OCI-LY3 (cell line): ENCODE results near the gene TNFRSF4.

Experiments used
- H2AFZ ChIP-seq: fragments of 200-600, 300-600 bp; shearing (Covaris generic); 2 replicates; pipeline ENCODE4 v1.6.0; 2014; ENCODE audit warnings: antibody characterized with exemption, low read depth, low read length
- H3K27ac ChIP-seq: fragments of 200-600, 300-600 bp; sonication (generic); 2 replicates; pipeline ENCODE4 v1.5.1; 2014; ENCODE audit warnings: mild to moderate bottlenecking, low read length, moderate library complexity, mixed read lengths
- H3K27me3 ChIP-seq: fragments of 200-600, 300-600 bp; sonication (generic); 2 replicates; pipeline ENCODE4 v1.6.1; 2014; ENCODE audit warnings: low read depth, low read length, mixed read lengths
- H3K36me3 ChIP-seq: fragments of 200-600, 300-600 bp; sonication (generic); replicated peaks from 2 replicates; pipeline ENCODE3; 2014; ENCODE audit warnings: low read depth, low read length, mixed read lengths
- H3K4me1 ChIP-seq: fragments of 300-600, 200-600 bp; sonication (generic); 2 replicates; pipeline ENCODE4 v1.6.1; 2014; ENCODE audit warnings: low read length, mixed read lengths
- H3K4me2 ChIP-seq: fragments of 200-600, 300-600 bp; sonication (generic); 2 replicates; pipeline ENCODE4 v1.6.1; 2014; ENCODE audit warnings: low read length, mixed read lengths
- H3K4me3 ChIP-seq: fragments of 300-600, 200-600 bp; sonication (generic); 2 replicates; pipeline ENCODE4 v1.5.1; 2014; ENCODE audit warnings: antibody characterized with exemption, mild to moderate bottlenecking, low read length, moderate library complexity
- H3K79me2 ChIP-seq: fragments of 300-600, 200-600 bp; shearing (Covaris generic); 2 replicates; pipeline ENCODE4 v1.6.1; 2014; ENCODE audit warnings: mild to moderate bottlenecking, low read length, mixed read lengths
- H3K9ac ChIP-seq: fragments of 300-600, 200-600 bp; shearing (Covaris generic); 2 replicates; pipeline ENCODE4 v1.6.0; 2014; ENCODE audit warnings: mild to moderate bottlenecking, low read length, moderate library complexity
- H3K9me3 ChIP-seq: fragments of 200-600, 300-600 bp; shearing (Covaris generic); 2 replicates; pipeline ENCODE4 v1.6.1; 2014; ENCODE audit warnings: low read length, mixed read lengths; ENCODE audit not compliant: insufficient read depth
- H4K20me1 ChIP-seq: fragments of 200-600, 300-600 bp; sonication (generic); 2 replicates; pipeline ENCODE4 v1.6.1; 2016; ENCODE audit warnings: low read length, mixed read lengths; ENCODE audit not compliant: insufficient read depth
- EZH2phosphoT487 ChIP-seq: fragments of 200-600 bp; shearing (Covaris generic); IDR thresholded peaks from 2 replicates; pipeline ENCODE4 v1.6.1; 2018; ENCODE audit warnings: antibody characterized with exemption, mixed run types, low read depth
- TF ChIP-seq, protein P1 (sequence below): fragments of 200-600, 300-600 bp; sonication (generic); IDR thresholded peaks from 2 replicates; pipeline ENCODE4 v1.5.1; 2014; ENCODE audit warnings: antibody characterized with exemption, low read length, low read depth

Gene TNFRSF4

DNA sequence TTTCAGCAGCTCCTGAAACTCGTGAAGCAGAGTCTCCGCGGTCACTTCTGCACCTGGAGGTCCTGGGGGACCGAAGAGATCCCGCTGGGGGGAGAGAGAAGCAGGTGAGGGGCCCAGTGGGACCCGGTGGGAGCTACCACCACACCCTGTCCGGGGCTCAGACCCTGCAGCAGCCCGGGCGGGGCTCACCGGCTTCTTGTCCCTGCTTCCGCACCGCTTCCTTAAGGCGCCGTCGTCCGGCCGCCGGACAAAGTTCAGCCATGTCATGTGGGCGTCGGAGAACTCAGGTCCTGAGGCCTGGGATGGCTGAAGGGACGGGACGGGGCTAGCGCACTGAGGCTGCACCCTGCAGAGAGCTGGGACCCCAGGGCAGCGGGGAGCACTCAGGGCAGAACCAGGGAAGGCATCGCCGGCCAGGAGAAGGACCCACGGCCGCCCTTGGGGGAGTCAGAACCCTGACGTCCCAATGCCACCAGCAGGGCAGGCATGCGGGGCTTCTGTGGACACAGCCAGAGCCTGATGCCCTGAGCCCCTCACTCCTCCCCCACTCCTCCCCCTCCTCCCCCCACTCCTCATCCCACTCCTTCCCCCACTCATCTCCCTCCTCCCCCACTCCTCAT, 30.3 kb upstream of the TNFRSF4 start:
- no peak overlapping the region for H3K27ac ChIP-seq

DNA sequence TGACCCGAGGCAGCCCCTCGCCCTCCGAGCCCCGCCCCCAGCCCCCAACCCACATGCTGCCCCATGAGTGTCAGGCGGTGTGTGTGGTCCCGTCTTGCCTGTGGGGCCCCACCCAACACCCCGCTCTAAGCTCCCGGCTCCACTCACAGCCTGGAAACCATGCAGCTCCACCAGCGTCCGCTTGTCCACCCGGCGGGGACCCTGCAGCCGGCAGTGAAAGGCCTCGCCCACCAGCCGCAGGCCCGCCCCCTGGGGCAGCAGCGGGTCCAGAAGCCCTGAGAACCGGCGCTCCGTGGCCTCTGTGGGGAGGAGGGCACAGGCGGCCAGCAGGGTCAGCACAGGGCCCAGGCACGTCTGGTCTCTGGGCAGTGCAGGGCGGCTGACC, 29.8 kb upstream of the TNFRSF4 start:
- 0 out of 2 replicates have a peak, but pooled peaks cover 3% of the 10 kb centered on the region for H3K27me3 ChIP-seq
- no peaks in the 10 kb centered on the region for H3K36me3 ChIP-seq
- no peaks in the 10 kb centered on the region for H3K79me2 ChIP-seq
- H4K20me1 ChIP-seq: no peaks in the 10 kb centered on the region
- H3K4me3 ChIP-seq: no peak overlapping the region
- H2AFZ ChIP-seq: no peak overlapping the region
- no peaks in the 10 kb centered on the region for H3K9me3 ChIP-seq
- no peak for TF ChIP-seq EZH2phosphoT487
- TF ChIP-seq, protein P1, sequence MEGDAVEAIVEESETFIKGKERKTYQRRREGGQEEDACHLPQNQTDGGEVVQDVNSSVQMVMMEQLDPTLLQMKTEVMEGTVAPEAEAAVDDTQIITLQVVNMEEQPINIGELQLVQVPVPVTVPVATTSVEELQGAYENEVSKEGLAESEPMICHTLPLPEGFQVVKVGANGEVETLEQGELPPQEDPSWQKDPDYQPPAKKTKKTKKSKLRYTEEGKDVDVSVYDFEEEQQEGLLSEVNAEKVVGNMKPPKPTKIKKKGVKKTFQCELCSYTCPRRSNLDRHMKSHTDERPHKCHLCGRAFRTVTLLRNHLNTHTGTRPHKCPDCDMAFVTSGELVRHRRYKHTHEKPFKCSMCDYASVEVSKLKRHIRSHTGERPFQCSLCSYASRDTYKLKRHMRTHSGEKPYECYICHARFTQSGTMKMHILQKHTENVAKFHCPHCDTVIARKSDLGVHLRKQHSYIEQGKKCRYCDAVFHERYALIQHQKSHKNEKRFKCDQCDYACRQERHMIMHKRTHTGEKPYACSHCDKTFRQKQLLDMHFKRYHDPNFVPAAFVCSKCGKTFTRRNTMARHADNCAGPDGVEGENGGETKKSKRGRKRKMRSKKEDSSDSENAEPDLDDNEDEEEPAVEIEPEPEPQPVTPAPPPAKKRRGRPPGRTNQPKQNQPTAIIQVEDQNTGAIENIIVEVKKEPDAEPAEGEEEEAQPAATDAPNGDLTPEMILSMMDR: no peak
- no peak overlapping the region for H3K9ac ChIP-seq
- H3K4me1 ChIP-seq: no peaks in the 10 kb centered on the region
- no peak overlapping the region for H3K27ac ChIP-seq
- no peak overlapping the region for H3K4me2 ChIP-seq

More for the DNA sequence above, 30.3 kb upstream of the TNFRSF4 start:
- Histone ChIP-seq H4K20me1 (no peaks in the 10 kb centered on the region), H3K79me2 (no peaks in the 10 kb centered on the region), H3K4me2 (no peak overlapping the region), H3K4me3 (no peak overlapping the region), H3K4me1 (no peaks in the 10 kb centered on the region), H2AFZ (no peak overlapping the region), H3K36me3 (no peaks in the 10 kb centered on the region), H3K27me3 (0 out of 2 replicates have a peak, but pooled peaks cover 3% of the 10 kb centered on the region), H3K9me3 (no peaks in the 10 kb centered on the region), H3K9ac (no peak overlapping the region)
- TF ChIP-seq, protein P1: no peak
- no peak for TF ChIP-seq EZH2phosphoT487

DNA sequence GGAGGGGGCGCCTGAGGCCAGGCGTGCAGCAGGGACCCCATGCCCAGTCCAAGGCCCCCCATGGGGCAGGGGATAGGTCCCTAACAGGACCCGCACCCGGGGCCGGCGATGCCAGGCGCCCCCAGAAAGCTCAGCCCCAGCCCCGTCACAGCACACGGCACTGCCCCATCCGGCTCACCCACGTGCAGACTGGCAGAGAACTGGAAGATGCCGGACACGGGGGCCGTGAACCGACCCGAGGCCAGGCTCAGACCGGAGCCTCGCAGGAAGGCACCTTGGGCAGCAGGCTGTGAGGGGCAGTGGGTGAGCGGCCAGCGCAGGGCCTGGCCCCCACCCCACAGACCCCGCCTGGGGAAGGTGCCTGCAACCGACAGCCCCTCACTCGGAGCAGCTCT, 29.3 kb upstream of the TNFRSF4 start:
- no peaks in the 10 kb centered on the region for H3K36me3 ChIP-seq
- no peaks in the 10 kb centered on the region for H3K9me3 ChIP-seq
- 0 out of 2 replicates have a peak, but pooled peaks cover 3% of the 10 kb centered on the region for H3K27me3 ChIP-seq
- H3K79me2 ChIP-seq: no peaks in the 10 kb centered on the region
- H3K4me1 ChIP-seq: no peaks in the 10 kb centered on the region
- no peak overlapping the region for H3K4me2 ChIP-seq
- H4K20me1 ChIP-seq: no peaks in the 10 kb centered on the region
- no peak for TF ChIP-seq EZH2phosphoT487
- TF ChIP-seq, protein P1: no peak
- H3K9ac ChIP-seq: no peak overlapping the region
- no peak overlapping the region for H2AFZ ChIP-seq
- H3K27ac ChIP-seq: no peak overlapping the region
- no peak overlapping the region for H3K4me3 ChIP-seq

DNA sequence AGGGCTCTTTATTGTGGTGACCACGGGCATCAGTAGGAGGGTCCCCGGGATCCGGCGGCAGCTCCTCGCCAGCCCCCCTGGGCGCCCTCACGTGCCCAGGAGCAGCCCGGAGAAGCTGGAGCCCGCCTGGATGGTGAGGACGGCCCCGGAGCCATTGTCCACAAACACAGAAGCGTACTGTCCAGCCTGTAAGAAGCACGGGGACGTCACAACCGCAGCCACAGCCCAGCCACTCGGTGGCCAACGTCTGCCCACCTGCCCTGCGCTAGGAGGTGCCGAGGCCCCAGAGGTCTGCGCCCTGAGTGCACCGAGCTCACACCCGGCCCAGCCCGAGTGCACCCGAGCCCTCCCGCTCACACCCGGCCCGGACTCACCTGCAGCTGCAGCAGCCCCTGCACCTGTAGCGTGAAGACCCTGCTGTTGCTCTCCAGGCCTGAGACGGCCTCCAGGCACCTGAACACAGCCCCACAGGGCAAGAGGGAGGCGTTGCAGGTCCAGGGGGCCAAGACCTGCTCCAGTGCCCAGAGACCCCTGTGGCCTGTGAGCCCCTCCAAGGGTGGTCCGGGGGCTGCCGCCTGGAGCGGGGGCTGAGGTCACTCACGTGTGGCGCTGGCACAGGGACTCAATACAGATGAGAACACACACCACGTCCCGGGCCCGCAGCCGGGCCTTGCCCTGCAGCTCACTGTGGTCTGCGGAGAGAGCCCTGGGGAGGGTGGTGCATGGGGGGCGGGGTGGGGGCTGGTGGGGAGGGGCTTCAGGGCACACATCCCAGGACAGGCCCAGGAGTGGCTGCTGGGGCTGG, 28.7 kb upstream of the TNFRSF4 start:
- Histone ChIP-seq H3K4me3 (no peak overlapping the region), H3K4me2 (no peak overlapping the region), H3K4me1 (no peaks in the 10 kb centered on the region), H3K9ac (no peak overlapping the region), H3K36me3 (no peaks in the 10 kb centered on the region), H3K27ac (no peak overlapping the region), H3K79me2 (no peaks in the 10 kb centered on the region), H4K20me1 (no peaks in the 10 kb centered on the region), H3K27me3 (0 out of 2 replicates have a peak, but pooled peaks cover 3% of the 10 kb centered on the region), H2AFZ (no peak overlapping the region), H3K9me3 (no peaks in the 10 kb centered on the region)
- TF ChIP-seq EZH2phosphoT487: no peak
- TF ChIP-seq, protein P1: no peak
